Head of caudate nucleus (tissue), 42 donors: Measurements from ENCODE around the gene PLA2G4D.
A peak's percentile ranks its signal among the peaks of the same experiment; 100 is the strongest.

Source experiments
- DNase-seq, 42 donors: peaks; one replicate each; pipeline versions ENCODE4 v3.0.0 to v3.0.0-alpha.2; 2020 to 2021; ENCODE audit warnings: mixed read lengths in 7 of 42
- intact Hi-C: fragments of 100-400 bp; cut with DNase I; formaldehyde crosslinking; loops from one replicate; pipeline ENCODE4 v1.15.0; 2022

Gene PLA2G4D

DNA sequence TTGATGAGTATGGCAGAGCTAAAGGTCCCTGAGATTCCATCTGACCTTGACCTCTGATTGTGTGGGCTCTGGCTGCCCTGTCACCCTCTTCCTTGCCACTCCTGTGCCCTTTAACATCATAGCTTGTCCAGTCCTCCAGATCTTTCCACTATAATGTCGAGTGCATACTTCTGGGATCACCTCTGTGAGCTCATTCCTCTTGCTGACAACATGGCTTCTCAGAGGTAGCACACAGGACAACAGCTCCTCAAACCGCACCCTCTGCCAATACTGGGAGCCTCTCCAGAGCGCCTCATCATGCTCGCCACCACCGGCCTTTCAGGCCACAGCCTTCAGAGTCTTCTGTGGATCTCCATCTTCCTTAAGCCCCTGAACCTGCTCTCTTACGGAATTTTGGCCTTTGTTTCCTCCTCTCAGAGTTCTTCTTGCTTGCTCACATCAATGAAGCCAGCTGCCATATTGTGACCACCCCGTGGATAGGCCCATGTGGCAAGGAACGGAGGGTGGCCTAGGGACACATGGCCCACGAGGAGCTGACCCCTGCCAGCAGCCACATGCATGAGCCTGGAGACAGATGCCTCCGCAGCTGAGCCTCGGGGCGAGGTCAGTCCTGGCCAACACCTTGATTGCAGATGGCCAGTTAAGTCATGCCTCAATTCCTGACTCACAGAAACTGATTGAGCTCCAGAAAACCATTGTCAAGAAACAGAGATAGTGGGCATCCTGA is 31.1 kb downstream of the PLA2G4D start:
- intact Hi-C loops, result loop anchor here (5.0 kb wide), 1 partner anchor 76 kb away; no protein-coding TSS in a partner anchor
- peak in 7 of 42 donors; percentile 2 to 30 (median 25) for DNase-seq

DNA sequence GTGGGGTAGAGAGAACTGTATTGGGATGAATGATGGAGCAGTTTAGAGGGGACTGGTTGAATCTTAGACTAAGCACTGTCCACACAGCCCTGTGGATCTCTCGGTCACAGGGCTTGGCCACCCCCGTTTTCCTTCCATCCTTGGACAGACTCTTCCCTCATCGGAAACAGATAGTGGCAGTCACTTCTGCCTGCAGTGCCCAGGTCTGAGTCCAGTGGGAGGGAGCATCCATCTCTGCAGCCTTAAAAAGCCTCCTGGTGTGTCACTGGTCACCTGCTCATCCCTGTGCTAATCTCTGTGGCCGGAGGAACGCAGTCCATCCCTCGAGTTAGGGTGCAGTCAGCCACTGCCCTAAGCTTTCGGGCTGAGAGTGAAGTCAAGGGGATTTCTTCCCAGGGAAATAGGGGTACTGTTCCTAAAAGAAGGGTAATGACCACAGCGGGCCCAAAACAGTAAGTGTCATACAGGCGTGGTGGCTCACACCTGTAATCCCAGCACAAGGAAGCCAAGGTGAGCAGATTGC is 32.0 kb downstream of the PLA2G4D start:
- DNase-seq, result peak in 3 of 42 donors; percentile 12 to 26 (median 26)
- intact Hi-C loops, result loop anchor here (5.0 kb wide), 1 partner anchor 75 kb away; no protein-coding TSS in a partner anchor

DNA sequence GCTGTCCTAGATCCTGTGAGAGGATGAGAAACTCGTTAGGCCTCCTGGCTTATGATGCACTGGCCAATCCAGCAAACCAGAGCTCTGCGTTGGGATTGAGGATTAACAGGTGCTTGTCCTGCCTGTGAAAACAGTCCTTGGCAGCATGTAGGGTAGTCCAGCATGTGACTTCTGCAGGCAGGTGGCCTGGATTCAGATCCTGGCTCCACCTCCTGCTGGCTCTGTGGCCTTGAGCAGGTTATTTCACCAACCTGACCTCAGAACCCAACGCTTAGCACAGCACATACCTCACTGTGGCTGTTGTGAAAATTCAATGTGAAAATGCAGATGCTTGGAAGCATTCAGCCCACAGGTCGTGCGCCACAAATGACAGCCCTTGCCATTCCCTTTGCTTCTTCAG is 33.6 kb downstream of the PLA2G4D start:
- peak in 3 of 42 donors; percentile 8 to 16 (median 14) for DNase-seq
- intact Hi-C loops, result loop anchor here (5.0 kb wide), 1 partner anchor 73 kb away; no protein-coding TSS in a partner anchor

DNA sequence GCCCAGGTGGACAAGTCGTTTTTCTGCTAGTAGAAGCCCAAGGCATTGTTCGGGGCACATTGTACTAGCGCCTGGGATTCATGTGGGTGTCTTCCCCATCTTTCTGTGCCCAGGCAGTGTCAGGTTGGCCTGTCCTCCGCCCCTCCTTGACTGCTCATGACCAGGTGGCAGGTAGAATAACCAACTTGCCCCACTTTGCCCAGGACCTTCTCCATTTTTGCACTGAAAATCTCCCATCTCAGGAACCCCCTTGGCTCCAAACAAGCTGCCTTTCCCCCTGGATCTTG is 33.9 kb downstream of the PLA2G4D start:
- peak in 3 of 42 donors; percentile 13 to 31 (median 19) for DNase-seq
- intact Hi-C loops, result loop anchor here (5.0 kb wide), 1 partner anchor 73 kb away; no protein-coding TSS in a partner anchor

DNA sequence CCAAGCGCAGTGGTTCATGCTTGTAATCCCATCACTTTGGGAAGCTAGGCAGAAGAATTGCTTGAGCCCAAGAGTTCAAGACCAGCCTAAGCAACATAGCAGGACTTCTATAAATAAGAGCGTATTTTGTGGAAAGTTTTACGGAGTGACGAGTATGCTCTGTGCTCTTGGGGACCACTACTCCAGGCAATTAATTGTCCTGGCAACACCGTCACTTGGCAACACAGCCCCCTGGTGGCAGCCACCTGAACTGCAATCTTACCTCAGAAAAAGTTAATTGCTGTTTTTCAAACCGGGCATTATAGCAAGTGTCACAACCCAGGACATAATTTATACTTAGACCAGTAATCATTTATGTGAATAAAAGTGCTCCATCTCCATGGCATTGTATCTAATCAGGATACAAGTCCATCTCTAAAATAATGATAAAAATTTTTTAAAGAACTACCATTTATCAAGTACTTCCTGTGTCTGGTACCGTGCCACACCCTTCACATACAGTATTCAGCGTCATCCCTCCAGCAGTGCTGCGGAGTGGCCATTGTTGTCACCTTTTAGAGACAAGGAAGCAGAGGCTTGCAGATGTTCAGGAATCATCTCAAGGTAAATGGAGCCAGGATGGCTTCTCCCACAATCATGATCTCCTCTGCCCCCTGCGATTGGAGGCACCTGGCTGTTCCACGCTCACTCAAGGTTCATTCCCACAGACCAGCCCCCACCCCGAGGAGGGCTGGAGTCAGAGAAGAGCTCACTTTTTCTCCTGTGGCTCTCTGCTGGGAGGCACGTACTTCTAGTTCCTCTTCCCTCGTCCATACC is 34.5 kb downstream of the PLA2G4D start:
- intact Hi-C loops, result loop anchor here (5.0 kb wide), 1 partner anchor 73 kb away; no protein-coding TSS in a partner anchor
- peak in 37 of 42 donors; percentile 21 to 86 (median 65) for DNase-seq

DNA sequence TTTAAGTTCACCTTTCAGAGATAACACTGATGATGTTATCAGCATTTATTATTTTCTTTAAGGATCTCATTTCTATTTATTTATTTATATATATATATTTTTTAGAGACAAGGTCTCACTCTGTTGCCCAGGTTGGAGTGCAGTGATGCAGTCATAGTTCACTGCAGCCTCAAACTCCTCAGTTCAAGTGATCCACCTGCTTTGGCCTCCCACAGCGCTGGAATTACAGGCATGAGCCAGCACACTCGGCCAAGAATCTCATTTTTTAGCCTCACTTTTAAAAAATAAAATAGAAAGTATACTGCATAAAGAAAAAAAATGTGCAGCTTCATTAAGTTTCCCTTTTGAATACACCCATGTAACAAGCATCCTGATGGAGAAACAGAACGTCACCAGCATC is 35.6 kb downstream of the PLA2G4D start:
- intact Hi-C loops, result no loop called here
- DNase-seq, result peak in 2 of 42 donors; percentile 28 to 34

DNA sequence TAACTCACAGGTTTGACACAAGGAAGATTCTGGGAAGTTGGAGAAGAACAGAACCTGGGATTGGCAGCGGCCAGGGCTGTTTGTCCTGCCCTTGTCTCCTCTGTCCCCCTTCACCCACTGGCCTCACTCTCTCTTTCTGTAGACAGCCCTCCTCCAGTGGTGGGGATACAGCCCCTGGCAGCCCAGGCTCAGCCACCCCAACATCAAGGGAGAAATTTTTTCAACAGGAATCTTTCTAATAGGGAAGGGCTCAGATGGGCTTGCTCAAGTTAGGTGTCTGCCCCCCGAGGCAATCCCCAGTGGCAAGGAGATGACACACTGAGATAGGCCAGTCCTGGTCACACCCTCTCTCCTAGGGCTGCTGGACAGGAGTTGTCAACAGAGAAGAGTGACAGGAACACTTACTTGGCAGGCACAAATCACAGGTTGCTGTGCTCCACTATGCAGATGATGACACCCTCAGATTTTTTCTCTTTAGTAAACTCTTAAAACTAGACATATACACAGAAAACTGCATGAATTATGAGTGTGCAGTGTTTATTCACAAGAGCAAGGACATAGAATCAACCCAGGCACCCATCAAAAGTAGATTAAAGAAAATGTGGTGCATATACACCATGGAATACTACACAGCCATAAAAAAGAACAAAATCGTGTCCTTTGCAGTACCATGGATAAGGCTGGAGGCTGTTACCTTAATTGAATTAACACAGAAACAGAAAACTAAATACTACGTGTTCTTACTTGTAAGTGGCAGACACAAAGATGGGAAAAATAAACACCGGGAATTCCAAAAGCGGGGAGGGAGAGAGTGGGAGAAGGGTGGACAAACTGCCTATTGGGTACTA is 36.3 kb downstream of the PLA2G4D start:
- intact Hi-C loops, result no loop called here

DNA sequence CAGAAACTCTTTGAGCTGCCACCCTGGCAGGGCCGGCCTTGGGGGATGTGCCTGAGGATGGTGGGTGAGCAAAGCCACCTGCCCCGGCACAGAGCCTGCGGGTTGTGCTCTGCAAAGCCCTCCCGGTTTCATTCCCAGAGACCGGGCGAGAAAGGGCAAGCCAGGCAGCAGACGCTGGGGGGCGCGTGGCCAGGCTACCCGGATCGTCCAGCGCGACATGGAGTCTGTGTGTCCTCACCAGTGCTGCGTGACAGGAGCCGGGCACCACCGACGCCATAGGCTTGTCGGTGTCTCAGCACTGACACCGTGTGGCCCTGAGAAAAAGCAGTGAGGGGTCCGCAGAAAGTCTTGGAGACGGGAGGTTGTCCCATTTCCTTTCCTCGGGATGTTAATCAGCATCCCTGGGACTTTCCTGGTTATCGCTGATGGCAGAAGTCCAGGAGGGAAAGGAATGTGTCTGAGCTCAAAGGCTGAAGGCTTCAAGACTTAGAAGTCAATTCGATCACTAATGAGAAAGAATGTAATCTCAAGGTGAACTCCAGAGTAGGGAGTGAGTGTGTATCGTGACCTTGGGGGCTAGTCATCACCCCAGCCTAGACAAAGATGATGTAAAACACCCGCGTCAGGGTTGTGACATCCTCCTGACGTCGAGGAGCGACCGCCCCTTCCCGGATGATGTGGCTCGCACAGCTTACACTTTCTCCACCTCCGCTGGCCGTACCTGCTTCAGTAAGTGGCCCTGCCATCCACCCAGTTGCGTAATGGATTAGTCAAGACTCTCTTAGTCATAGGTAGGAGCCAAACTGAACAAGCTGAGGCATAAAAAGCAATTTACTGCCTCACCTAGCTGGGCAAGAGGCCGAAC is 37.2 kb downstream of the PLA2G4D start:
- peak; percentile 61 to 87 (median 76) for DNase-seq
- intact Hi-C loops, result no loop called here

More for the DNA sequence above, 36.3 kb downstream of the PLA2G4D start:
- DNase-seq, result peak in 3 of 42 donors; percentile 14 to 29 (median 25)

DNA sequence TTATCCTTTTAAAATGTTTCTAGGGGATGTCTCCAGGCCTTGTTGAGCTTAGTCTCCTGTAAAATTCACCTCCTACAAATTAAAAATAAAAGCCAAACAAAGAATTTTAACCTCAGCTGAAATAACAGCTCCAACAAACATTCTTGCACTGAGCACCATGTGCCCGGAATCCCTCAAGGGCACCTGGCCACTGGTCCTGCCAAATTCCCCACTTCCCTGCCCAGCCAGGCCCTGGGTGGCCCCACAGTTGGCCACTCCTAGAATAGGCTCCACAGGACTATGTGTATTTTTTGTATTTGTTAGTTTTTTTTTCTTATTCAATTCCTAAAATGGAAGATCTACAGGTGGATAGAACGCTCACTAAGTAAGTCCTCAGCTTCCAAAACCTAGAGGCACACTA is 40.4 kb downstream of the PLA2G4D start:
- intact Hi-C loops, result no loop called here
- DNase-seq, result peak in 2 of 42 donors; percentile 7 to 39

DNA sequence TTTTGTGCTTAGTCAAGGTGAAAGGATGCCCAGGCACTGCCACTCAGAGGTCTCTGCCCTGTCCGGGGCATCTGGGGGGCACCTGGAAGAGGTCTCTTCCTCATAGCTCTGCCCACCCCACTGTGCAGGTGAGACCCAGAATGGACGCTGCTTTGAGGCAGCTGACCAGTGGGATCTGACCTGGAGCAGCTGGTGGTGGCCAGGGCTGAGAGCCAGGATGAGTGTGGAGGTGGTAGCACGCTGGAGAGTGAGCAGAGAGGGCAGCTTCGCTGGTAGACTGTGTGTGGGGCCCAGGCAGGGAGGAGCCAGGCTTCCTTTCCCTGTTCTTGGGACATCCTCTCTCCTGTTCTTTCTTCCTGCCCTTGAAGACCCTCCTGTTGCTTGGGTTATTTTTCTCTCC is 41.4 kb downstream of the PLA2G4D start:
- peak in 1 of 42 donors; percentile 8 for DNase-seq
- intact Hi-C loops, result no loop called here

DNA sequence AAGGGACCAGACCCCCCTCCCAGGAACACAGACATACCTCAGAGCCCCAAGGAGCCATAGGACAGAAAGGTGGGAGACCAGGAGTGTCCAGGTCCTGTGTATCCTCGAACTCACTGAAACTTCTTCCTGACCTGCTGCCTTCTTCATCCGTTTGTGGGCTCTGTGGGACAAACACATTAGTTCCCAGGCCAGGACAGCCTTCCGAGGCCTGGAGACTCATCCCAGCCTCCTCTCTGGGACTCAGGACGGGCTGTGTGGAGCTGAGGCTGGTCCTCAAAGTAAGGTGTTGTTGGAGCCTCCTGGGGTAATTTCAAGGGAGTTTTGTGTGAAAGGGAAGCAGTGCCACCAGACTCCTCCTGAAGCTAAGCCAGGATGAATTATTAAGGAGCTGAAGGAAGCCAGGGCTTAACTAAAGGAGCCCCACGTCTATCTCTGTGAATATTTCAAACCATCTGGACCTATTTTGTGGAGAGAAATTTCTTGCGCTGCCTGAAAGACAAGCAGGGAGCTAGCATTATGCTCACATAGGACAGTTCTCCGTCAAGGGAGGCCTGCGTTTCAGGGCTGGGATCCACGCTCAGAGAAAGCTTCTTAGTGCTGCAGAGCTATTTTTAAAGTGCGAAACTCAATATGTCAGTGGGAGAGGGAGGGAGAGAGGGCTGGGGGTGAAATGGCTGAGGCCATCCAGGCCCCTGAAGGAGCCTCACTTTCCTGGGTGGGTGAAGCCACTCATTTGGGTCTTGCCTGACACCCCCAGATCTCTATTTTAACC is 43.7 kb downstream of the PLA2G4D start:
- DNase-seq, result peak in 1 of 42 donors; percentile 6
- intact Hi-C loops, result no loop called here

DNA sequence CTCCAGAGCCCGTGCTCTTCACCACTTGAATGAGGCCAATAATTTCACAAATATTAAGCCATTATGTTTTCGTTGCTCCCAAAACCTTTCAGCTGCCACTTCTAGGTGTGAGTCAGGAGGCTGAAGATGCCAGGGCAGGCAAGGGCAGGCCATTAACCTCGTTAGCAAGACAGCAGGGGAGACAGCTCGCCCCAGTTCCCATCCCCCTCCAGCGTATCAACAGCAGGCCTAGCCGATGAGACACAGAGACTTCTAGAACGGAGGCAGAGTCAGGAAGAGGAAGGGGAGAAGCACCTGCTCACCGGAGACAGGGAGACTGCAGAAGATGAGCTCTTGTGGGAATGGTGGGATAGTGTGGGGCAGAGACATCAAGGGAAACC is 45.6 kb downstream of the PLA2G4D start:
- DNase-seq, result no peak
- intact Hi-C loops, result no loop called here

DNA sequence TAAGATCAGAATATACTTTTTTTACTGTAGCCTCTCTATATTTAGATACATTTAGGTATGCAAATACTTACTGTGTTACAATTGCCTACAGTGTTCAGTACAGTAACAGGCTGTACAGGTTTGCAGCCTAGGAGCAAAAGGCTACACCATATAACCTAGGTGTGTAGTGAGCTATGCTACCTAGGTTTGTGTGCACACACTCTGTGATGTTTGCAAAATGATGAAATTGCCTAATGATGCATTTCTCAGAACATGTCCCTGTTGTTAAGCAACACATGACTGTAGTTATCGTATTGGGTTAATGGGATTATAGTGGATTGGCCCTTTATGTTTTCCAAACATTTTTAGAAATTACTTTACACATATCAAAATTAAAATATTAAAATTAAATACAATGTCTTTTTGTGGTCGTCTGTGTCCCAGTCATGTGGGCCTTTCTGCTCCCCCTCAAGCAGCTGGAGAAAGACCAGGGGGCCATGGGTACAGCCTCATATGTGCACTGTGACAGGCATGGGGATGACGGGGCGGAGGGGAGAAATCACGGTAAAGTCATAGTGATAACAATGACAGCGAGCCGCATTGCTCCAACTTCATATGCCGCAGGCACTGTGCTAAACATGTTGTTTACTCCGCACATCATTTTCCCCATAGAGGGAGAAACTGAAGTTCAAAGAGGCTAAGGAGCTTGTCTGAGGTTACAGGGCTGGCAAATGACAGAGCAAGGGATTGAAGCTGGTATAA is 46.1 kb downstream of the PLA2G4D start:
- DNase-seq, result no peak
- intact Hi-C loops, result no loop called here

DNA sequence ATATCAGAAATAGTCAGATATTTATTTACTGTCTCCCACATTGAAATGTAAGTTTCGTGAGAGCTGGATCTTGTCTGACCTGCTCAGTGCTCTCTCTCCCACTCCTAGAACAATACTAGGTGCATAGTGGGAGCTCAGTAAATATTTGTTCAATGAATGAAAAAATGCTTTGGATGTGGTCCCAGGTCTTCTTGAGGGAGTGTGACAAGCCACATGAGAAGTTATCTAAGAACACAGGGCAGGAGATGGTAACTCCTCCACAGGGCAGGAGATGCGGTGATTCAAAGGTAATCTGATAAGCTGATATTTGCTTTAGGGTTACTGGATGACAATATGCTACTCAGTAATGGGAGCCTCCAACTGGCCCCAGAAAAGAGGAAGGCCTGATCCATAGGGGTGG is 47.8 kb downstream of the PLA2G4D start:
- intact Hi-C loops, result no loop called here
- DNase-seq, result no peak

DNA sequence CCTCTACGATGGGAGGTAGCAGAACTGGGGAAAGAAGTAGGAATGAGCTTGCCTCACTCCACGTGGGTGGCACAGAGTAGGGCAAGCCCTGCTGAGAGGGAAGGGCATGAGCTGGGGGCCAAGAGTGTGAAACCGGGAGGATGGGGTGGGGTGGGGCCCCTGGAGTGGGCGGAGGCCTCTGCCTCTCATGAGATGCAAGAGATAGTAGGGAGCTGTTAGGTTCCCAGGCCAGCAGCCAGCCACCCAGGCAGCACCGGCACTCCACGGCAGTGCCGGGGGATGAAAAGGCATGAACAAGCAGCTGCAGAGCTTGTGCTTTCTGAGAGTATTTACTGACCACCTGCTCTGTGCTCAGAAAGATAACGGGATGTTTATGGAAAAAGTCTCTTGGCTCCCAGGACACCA is 49.1 kb downstream of the PLA2G4D start:
- intact Hi-C loops, result no loop called here

DNA sequence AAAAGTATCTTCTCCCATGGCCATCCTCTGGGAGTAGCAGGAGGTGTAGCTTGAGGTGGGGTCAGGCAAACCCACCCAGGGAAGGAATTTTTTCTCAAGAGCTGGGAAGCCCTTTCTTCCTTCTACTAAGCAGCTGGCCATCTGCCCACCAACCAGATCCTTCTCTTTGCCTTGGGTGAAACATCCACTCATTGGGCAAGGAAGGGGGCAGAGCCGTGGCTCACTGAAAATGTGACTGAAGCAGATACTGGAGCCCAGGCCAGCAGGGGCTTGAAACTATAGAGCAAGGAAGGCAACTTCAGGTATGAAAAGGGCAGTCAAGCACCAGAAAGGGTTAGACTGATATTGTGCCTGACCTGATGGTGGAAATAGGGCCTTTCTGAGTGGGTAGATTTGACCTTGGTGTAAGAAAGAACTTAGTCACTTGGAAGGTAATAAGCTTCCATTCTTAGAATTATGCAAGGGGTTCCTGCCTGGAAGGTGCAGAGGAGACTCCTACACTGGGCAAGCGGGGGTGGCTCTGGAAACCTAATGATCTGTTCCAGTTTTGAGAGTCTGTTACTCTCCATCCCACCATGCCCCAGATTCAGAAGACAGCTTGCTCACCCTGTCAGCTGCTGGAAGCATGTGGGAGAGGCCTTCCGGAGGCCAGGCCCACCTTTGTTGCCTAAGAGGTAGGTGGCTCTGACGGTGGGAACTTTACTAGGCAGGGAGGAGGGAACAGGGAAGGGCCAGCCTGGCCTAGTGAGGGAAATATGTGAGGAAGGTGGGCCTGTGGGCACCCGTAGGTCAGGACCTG is 51.6 kb downstream of the PLA2G4D start:
- peak; percentile 37 to 95 (median 78) for DNase-seq
- intact Hi-C loops, result no loop called here

More for the DNA sequence above, 49.1 kb downstream of the PLA2G4D start:
- DNase-seq, result no peak
